ENCODE data around the gene CLIC4. TPM values are rescaled to one million over a fixed set of nuclear protein-coding genes. Genes with fewer than 3 reads are reported as not detected.

The CLIC4 gene
- total and polyA plus RNA-seq, 2 of the 8 experiments (the other 6 are each of a cell fraction or from before 2014, with no cell fraction given) = 77.5 to 293 TPM

DNA sequence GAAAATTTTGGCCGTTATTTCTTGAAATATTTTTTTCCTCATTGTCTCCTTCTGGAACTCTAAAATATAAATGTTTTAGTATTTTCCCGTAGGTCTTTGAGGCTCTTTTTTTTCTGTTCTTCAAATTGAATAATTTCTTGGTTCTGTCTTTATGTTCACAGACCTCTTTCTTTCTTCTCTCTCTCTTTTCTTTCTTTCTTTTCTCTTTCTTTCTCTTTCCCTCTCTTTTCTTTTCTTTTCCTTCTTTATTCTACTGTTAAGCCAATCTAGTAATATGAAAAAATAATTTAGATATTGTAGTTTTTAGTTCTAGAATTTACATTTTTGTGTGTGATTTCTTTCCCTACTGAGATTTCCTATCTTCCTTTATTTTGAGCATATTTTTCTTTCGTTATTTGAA lies 30.1 kb downstream of the CLIC4 start:
- Histone ChIP-seq H3K4me2 (ENCODE audit: insufficient read depth in 1 of 2, low read depth in 2 of 2, low read length in 2 of 2) (no peak overlapping the region), H3K9me3 (ENCODE audit: insufficient read depth in 2 of 2, low read depth in 1 of 2, low read length in 1 of 2) (no peaks in the 10 kb centered on the region), H3K56ac (replicated peaks; ENCODE audit: insufficient read length, low read depth, low read length) (no peak overlapping the region), H3K4me3 (ENCODE audit: extremely low read depth in 1 of 4, insufficient read depth in 2 of 4, low read depth in 3 of 4, low read length in 4 of 4) (no peak overlapping the region), H3K27me3 (replicated peaks in 1 of 4; ENCODE audit: control insufficient read depth in 3 of 4, extremely low read depth in 1 of 4, insufficient read depth in 3 of 4, low read length in 3 of 4) (no peaks in the 10 kb centered on the region), H3K36me3 (ENCODE audit: control insufficient read depth in 2 of 4, insufficient read depth in 4 of 4, low read length in 3 of 4) (peaks cover 0 to 10% (median 0%) of the 10 kb centered on the region in 4 experiments; a peak in 2 of 8 replicates), H2AK5ac (ENCODE audit: low read depth, low read length) (no peak overlapping the region), H3K4me1 (replicated peaks in 1 of 4; ENCODE audit: control insufficient read depth in 3 of 4, insufficient read depth in 4 of 4, low read length in 3 of 4) (peaks cover 0 to 6% (median 0%) of the 10 kb centered on the region in 4 experiments; a peak in 2 of 7 replicates), H3K79me1 (ENCODE audit: low read depth, low read length) (peaks cover 8% of the 10 kb centered on the region; the same call in 1 of the 2 replicates), H3K18ac (ENCODE audit: extremely low read depth, low read length) (no peak overlapping the region), H2BK15ac (ENCODE audit: low read length) (no peak overlapping the region), H3K23ac (ENCODE audit: insufficient read length) (no peak overlapping the region), H3K4ac (replicated peaks; ENCODE audit: insufficient read length, low read depth, low read length) (no peak overlapping the region), H4K5ac (ENCODE audit: insufficient read length, low read depth, low read length) (no peak overlapping the region), H2BK20ac (ENCODE audit: low read length) (no peak overlapping the region), H3K23me2 (ENCODE audit: low read depth, low read length) (no peaks in the 10 kb centered on the region), H2BK120ac (replicated peaks; ENCODE audit: low read depth, low read length) (no peak overlapping the region), H4K91ac (replicated peaks; ENCODE audit: insufficient read length, low read length) (no peak overlapping the region), H2BK12ac (ENCODE audit: low read depth, low read length) (no peak overlapping the region), H2AFZ (ENCODE audit: low read length) (no peak overlapping the region), H4K20me1 (replicated peaks in 1 of 2; ENCODE audit: control insufficient read depth in 1 of 2, insufficient read depth in 2 of 2, low read length in 2 of 2) (peaks cover 10 to 23% of the 10 kb centered on the region in 2 experiments), H3K14ac (ENCODE audit: insufficient read length) (no peak overlapping the region), H3K79me2 (ENCODE audit: control insufficient read depth in 1 of 2, insufficient read depth in 2 of 2, low read length in 2 of 2) (peaks cover 21 to 100% of the 10 kb centered on the region in 2 experiments), H2BK5ac (ENCODE audit: low read depth, low read length) (no peak overlapping the region), H3K9ac (replicated peaks in 1 of 4; ENCODE audit: extremely low read depth in 1 of 4, low read depth in 3 of 4, low read length in 3 of 4) (no peak overlapping the region), H3K27ac (ENCODE audit: low read depth, low read length) (no peak overlapping the region), H4K8ac (ENCODE audit: extremely low read depth, insufficient read depth, low read length) (no peak overlapping the region)
- FAIRE-seq (no peak), DNase-seq (ENCODE audit: low read depth in 1 of 2, low spot score in 2 of 2) (no peak)
- ChIA-PET CTCF (ENCODE audit: partially characterized antibody) (no interaction called here), POLR2A (ENCODE audit: partially characterized antibody) (interaction anchor here (0.9 to 2.5 kb wide), 3 partner anchors 10 to 29 kb away, joined by 3 to 6 read pairs (median 5); no protein-coding TSS in a partner anchor)
- 80% methylated on average over 3 of the region's 3 CpGs; no CpG with 5 or more reads in 1 of the 2 experiments for WGBS, 2 experiments (ENCODE audit: extremely low coverage in 1 of 2, insufficient coverage in 1 of 2, insufficient read length in 1 of 2, insufficient replicate concordance in 2 of 2, low coverage in 1 of 2, low lambda C conversion rate in 2 of 2, missing lambda C conversion rate in 1 of 2)
- TF ChIP-seq SIRT6 (IDR thresholded peaks at IDR 0.05; ENCODE audit: low read length) = no peak
- no peak for TF ChIP-seq CBX8 (IDR thresholded peaks at IDR 0.05; ENCODE audit: borderline replicate concordance, low read depth, low read length)
- TF ChIP-seq HDAC6 (IDR thresholded peaks at IDR 0.05; ENCODE audit: low read depth, low read length) = no peak
- no peak for TF ChIP-seq SIN3A (conservative IDR thresholded peaks at IDR 0.05 in 1 of 2, IDR thresholded peaks at IDR 0.05 in 1 of 2; ENCODE audit: low read depth in 1 of 2, low read length in 2 of 2)
- TF ChIP-seq SRF (IDR thresholded peaks at IDR 0.05; ENCODE audit: low read depth, low read length) = no peak
- no peak for TF ChIP-seq TEAD4 (IDR thresholded peaks at IDR 0.05; ENCODE audit: low read depth, low read length)
- TF ChIP-seq CTBP2 (IDR thresholded peaks at IDR 0.05; ENCODE audit: borderline replicate concordance, insufficient read depth, insufficient read length, low read length) = no peak
- TF ChIP-seq RNF2 (IDR thresholded peaks at IDR 0.05; ENCODE audit: borderline replicate concordance, low read depth, low read length, missing control alignments, poor library complexity, severe bottlenecking) = no peak
- TF ChIP-seq, protein P1, sequence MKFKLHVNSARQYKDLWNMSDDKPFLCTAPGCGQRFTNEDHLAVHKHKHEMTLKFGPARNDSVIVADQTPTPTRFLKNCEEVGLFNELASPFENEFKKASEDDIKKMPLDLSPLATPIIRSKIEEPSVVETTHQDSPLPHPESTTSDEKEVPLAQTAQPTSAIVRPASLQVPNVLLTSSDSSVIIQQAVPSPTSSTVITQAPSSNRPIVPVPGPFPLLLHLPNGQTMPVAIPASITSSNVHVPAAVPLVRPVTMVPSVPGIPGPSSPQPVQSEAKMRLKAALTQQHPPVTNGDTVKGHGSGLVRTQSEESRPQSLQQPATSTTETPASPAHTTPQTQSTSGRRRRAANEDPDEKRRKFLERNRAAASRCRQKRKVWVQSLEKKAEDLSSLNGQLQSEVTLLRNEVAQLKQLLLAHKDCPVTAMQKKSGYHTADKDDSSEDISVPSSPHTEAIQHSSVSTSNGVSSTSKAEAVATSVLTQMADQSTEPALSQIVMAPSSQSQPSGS (IDR thresholded peaks at IDR 0.05; ENCODE audit: low read length) = no peak
- TF ChIP-seq KDM1A (IDR thresholded peaks at IDR 0.05; ENCODE audit: borderline replicate concordance, low read length) = no peak
